GM20000 (cell line): Measurements from ENCODE around the gene PDX1.

Experiments used
- DNase-seq: peaks from one replicate; pipeline ENCODE4 v3.0.0; 2012; ENCODE audit warnings: low spot score
- CTCF ChIP-seq: IDR thresholded peaks from 2 replicates; pipeline ENCODE4 v1.5.1; 2012; ENCODE audit warnings: mild to moderate bottlenecking, control low read depth; ENCODE audit errors: extremely low read depth, missing control alignments

The PDX1 gene

GRCh38 chr13:27923794-27924528 is 4.2 kb downstream of the PDX1 start:
- DNase-seq: peak; percentile 54
- no peak for TF ChIP-seq CTCF

- peak; percentile 45 for DNase-seq
- TF ChIP-seq CTCF: no peak
Observed at GRCh38 chr13:27924529-27925141, 4.8 kb downstream of the PDX1 start.

GRCh38 chr13:27925220-27925991 is 5.6 kb downstream of the PDX1 start:
- DNase-seq: no peak
- no peak for TF ChIP-seq CTCF

DNA sequence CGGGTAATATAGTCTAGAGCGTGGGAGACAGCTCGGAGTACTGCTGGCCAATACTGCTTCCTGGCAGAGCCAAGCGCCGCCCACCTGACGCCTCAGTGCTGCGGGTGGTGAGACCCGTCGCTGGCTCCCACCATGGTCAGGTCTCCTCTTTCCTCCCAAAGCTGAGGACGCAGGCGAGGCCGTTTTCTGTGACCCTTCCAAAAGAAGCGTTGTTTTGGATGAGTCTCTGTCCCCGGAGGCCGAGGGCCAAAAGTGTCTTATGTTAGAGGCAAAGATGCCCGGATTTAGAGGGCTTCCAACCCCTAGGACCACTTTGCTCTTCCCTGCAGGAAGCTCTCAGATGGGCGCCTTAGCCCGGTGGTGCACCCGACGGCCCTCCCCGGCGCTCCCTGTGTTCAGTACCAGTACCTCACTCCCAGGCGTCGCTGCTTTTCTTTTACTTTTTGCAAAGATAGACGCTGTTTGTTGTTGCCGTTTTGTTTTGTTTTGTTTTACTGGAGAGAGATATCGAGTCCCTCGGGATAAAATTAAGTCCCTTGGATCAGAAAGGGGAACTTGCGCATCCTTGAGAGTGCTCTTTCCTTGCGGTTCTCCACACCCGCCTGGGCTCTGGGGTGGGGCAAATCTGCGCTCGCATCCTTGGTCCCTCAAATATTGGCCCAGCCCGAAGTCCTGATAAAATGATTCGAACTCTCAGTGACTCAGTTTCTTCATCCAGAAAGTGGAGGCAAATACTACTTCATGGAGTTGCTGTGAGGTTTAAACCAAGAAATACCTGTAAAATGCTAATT is 7.0 kb downstream of the PDX1 start:
- peak; percentile 44 for DNase-seq
- TF ChIP-seq CTCF: no peak

DNA sequence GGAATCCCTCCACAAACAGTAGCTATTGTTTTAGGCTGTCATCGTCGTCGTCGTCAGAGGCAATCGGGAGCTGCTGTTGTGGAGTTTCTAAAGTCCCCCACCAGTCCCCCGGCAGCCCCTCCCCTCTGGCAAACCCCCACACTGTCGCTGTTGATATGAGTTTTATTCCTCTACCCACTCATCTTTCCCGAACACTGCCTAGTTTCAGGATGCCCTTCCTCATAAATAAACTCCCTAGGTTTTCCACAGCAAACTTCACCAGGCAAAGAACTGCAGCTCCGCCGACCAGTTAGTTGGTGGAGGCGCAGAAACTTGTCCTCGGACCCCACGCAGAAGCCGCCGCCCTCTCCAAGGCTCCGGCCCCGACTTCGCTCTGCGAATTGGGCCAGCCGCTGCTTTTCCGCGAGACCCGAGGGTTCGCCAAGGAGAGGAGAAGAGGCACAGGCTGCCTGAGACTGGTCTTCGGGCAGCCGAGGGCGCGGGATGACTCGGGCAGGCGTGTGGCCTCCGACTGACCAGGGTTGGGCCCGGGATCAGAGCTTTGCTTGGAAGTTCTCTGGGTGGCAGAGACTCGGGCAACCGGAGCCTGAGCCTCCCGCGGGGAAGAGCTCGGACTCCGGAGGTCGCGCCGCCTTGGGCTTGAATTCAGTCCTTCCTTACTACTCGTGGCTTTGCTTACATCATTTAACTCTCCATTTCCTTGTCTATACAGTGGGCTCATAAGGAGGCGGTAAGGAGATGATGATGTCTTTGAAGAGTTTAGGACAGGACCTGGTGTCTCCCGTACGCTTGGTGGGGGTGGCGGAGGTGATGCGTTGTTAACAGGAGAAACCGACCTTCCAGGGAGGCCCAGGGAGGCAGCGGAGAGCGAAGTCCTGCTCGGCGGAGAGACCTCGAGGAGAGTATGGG is 7.9 kb downstream of the PDX1 start:
- no peak for TF ChIP-seq CTCF

GRCh38 chr13:27928353-27928804 is 8.6 kb downstream of the PDX1 start:
- DNase-seq: no peak
- no peak for TF ChIP-seq CTCF

More for the DNA sequence above, 7.9 kb downstream of the PDX1 start:
- no peak for DNase-seq
